GM12891 (cell line): Measurements from ENCODE around the gene MTAP.

Experiments used
- PAX5 ChIP-seq: IDR thresholded peaks from 2 replicates; pipeline ENCODE4 v1.6.1; 2011; ENCODE audit warnings: low read length, moderate library complexity, mild to moderate bottlenecking; ENCODE audit not compliant: insufficient read depth, severe bottlenecking
- POLR2A ChIP-seq: IDR thresholded peaks from 2 replicates; pipeline ENCODE4 v1.6.1; 2011; ENCODE audit warnings: low read depth, low read length, control low read depth
- POLR2AphosphoS5 ChIP-seq: IDR thresholded peaks from 2 replicates; pipeline ENCODE4 v1.6.1; 2011; ENCODE audit warnings: low read depth, low read length, control low read depth
- POU2F2 ChIP-seq: IDR thresholded peaks from 2 replicates; pipeline ENCODE4 v1.6.1; 2011; ENCODE audit warnings: low read depth, mild to moderate bottlenecking, control low read depth, low read length, moderate library complexity
- SPI1 ChIP-seq: IDR thresholded peaks from 2 replicates; pipeline ENCODE4 v1.6.1; 2011; ENCODE audit warnings: low read depth, low read length, control low read depth
- TAF1 ChIP-seq: IDR thresholded peaks from 2 replicates; pipeline ENCODE4 v1.6.1; 2011; ENCODE audit warnings: low read depth, low read length, control low read depth

GRCh38 chr9:21836437-21837161, 34.2 kb downstream of the MTAP start:
- TF ChIP-seq POLR2AphosphoS5 (no peak), POLR2A (no peak), TAF1 (no peak), PAX5 (no peak), SPI1 (no peak), POU2F2 (no peak)
